ENCODE data around the gene ATP8B1.
"Not testable (repeated sequence)": the region's sequence is repeated elsewhere in the genome, so short reads cannot be mapped to it uniquely, and the experiment has no call there.

The ATP8B1 gene

DNA sequence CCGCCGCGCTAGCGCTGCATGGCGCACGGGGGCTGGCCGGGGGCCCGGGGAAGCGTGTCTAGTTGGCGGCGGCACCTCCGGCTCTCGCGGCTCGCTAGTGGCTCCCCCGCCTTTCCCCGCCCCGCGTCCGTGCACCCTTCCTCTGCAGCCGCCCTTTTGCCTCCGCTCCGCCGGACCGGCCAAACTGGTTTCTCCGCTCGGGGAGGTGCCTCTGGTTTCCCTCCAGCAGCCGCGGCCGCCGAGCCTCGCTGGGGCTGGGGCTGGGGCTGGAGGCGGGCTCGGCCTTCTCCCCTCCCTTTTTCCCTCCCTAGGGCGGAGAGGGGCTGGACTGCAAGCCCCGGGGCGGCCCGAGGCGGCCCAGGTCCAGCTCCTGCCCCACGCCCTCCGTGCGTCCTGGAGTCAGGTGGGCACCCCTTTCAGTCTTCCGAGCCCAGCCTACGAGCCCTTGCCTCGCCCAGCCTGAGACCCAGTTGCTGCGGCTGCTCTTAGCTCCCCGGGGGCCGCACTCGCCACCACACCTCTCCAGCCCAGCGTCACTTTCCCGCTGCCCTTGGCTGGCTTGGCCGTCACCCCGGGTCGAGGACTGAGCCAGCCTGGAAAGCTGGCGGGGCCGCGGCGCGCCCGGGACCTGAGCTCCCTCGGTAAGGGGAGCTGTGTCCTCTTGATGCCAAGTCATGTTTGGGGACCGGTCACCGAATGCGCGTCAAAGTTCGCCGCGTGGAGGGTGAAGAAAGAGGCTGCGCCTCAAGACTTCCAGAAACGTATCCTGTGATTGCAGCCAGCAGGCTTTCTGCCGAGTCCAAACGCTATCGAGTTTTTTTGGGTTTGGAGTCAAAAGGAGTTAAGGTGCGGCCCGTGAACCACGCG, at the start of gene ATP8B1:
TSS of gene ATP8B1 (minus strand) at position 213 of the 867 bp plus-strand sequence. CDS start 71,508 bp downstream, outside the sequence.
- peak; percentile 80 for TF ChIP-seq POLR2A (IDR thresholded peaks at IDR 0.05; ENCODE audit: low read depth, low read length)
- FAIRE-seq (no peak), DNase-seq (ENCODE audit: insufficient read length, low spot score) (no peak)

DNA sequence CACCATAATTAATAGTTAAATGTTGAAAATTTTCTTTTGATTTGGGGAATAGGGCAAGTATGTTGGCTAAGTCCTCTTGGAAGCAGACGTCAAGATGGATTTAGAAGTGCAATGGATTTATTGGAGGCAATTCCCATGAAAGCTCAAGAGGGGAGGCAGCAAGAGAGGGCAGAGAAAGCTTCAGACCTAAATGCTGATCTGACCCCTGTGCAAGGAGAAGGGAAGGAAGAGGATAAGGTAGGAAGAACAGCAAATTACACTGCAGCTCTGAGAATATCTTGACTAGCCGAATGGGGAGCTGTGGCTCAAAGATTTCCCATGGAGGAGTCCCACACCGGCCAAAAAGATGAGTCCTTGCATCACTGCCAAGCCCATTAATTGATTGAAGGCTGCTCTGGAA, 46.9 kb upstream of the ATP8B1 start:
- TF ChIP-seq POLR2A (IDR thresholded peaks at IDR 0.05; ENCODE audit: low read depth, low read length): no peak
- DNase-seq (ENCODE audit: insufficient read length, low spot score) (no peak), FAIRE-seq (no peak)

DNA sequence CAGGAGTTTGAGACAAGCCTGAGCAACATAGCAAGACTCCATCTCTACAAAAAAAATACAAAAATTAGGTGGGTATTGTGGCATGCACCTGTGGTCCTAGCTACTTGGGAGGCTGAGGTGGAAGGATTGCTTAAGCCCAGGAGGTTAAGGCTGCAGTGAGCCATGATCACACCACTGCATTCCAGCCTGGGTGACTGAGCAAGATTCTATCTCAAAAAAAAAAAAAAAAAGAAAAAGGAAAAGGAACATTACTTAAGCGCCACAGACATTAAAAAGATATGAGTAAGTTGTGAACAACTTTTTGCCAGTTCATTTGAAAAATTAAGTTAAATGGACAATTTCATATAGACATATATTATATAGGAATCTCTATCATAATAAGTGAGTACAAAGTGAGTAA, 45.3 kb upstream of the ATP8B1 start:
- FAIRE-seq; DNase-seq (ENCODE audit: insufficient read length, low spot score): not testable (repeated sequence)

GRCh38 chr18:57847431-57847830, 44.3 kb upstream of the ATP8B1 start:
- DNase-seq (ENCODE audit: insufficient read length, low spot score); FAIRE-seq: not testable (repeated sequence)

- TF ChIP-seq POLR2A (IDR thresholded peaks at IDR 0.05; ENCODE audit: low read depth, low read length): no peak
- DNase-seq (ENCODE audit: insufficient read length, low spot score): peak; percentile 45
- peak; percentile 53 for FAIRE-seq
Measured at GRCh38 chr18:57846258-57846657, 43.1 kb upstream of the ATP8B1 start.

DNA sequence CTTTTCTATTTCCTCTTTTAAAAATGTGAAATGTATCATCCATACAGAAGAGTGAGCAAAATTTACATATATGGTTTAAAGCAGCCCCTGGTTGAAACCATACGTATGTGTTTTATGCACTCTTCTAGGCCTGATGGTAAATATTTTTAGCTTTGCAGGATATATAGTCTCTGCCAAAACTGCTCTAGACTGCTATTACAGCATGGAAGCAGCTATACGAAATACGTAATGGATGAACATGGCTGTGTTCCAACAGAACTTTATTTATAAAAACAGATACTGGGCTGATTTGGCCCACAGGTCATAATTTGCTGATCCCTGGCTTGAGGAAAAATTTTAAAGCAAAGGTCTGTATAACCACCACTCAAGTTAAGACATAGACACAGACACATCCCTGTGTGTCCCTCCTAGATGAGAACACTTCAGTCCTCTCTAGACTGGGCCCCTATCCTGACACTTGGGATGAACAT, 42.5 kb upstream of the ATP8B1 start:
- FAIRE-seq: no peak
- DNase-seq (ENCODE audit: insufficient read length, low spot score): no peak
- no peak for TF ChIP-seq POLR2A (IDR thresholded peaks at IDR 0.05; ENCODE audit: low read depth, low read length)

DNA sequence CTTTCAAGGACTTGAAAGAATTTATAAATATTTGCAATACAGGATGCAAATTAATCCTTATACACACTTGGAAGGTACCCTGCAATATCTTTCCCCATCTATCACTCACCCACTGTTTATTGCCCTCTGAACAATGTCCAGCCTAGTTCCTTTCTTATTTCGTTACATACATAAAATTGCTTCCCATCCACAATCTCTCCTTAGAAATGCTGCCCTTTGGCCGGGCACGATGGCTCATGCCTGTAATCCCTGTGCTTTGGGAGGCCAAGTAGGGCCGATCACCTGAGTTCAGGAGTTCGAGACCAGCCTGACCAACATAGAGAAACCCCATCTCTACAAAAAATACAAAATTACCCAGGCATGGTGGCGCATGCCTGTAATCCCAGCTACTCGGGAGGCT, 41.2 kb upstream of the ATP8B1 start:
- DNase-seq (ENCODE audit: insufficient read length, low spot score) (no peak), FAIRE-seq (no peak)
- no peak for TF ChIP-seq POLR2A (IDR thresholded peaks at IDR 0.05; ENCODE audit: low read depth, low read length)

DNA sequence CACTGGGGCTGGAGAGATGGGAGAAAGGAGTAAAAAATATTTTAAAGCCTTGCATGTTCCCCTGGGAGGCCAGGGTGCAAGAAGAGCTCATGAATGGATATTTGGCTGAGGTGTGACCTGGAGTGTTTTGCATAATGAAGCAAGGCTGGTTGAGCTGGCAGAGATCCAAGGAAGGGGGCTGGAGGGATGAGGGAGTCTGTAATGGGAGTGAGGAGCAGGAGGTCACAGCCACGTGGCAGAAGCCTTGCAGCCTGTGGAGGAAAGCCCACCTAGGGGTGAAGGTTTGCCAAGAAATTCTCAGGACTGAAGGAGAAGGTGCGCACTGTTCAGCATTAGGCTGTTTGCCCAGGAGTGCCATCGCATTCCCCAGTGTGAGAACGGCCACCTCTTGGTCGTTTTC, 40.3 kb upstream of the ATP8B1 start:
- no peak for TF ChIP-seq POLR2A (IDR thresholded peaks at IDR 0.05; ENCODE audit: low read depth, low read length)
- DNase-seq (ENCODE audit: insufficient read length, low spot score): no peak
- no peak for FAIRE-seq

DNA sequence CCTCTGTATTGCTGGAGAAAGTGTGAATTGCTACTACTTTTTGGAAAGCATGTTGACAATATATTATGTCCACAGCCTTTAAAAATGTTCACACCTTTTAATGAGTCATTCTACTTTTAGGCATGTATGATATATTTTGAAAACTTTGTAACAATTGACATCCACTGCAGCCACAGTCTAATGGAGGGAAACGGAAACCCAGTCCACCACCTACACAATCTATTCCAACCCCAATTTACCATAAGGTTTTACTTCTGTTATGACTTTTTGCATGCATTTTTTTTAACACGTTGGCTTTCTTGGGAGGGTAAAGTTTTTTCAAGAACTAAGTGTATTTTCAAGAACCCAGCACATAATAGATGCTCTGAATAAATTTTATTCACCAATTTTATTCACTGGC, 38.5 kb upstream of the ATP8B1 start:
- no peak for FAIRE-seq
- no peak for DNase-seq (ENCODE audit: insufficient read length, low spot score)
- TF ChIP-seq POLR2A (IDR thresholded peaks at IDR 0.05; ENCODE audit: low read depth, low read length): no peak

DNA sequence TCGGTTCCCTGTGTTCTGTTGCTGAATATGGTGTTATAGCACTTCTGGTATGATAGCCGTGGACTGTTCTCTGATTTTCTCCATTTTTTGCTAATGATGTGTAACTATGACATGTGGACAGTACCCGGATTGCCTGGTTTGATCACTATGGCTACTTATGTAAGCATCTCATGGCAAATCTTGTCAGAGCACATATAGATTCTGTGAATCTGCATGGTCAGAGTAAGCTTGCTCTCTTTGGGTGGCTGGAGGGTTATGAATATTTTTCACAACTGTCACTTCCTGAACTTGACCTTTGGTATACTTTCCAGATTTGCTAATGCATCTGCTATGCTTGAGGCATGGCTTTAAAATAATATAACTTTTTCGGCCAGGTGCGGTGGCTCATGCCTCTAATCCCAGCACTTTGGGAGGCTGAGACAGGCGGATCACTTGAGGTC, 36.8 kb upstream of the ATP8B1 start:
- FAIRE-seq (no peak), DNase-seq (ENCODE audit: insufficient read length, low spot score) (no peak)
- TF ChIP-seq POLR2A (IDR thresholded peaks at IDR 0.05; ENCODE audit: low read depth, low read length): no peak

DNA sequence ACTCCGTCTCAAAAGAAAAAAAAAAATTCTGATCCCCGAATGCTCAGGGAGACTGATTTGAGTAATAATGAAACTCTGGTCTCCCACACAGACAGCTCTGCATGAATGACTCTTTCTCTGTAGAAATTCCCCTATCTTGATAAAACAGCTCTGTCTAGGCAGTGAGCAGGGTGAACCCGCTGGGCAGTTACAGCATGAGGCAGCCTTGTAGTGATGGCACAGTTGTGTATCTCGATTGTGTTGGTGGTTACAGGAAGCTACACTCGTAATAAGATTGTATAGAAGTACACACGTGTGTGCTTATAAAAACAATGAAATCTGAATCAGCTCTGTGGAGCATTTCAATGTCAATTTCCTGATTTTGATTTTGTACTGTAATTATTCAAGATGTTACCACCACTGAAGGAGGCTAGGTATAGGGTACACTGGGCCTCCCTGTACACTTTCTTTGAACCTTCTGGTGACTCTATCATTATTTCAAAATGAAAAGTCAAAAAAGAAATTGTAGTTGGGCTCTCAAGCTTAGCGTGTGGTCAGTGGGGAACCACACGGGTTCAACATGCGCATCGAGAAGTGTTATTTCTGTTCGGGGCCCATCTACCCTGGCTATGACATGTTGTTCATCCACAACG, 34.9 kb upstream of the ATP8B1 start:
- no peak for FAIRE-seq
- no peak for TF ChIP-seq POLR2A (IDR thresholded peaks at IDR 0.05; ENCODE audit: low read depth, low read length)
- DNase-seq (ENCODE audit: insufficient read length, low spot score): no peak

DNA sequence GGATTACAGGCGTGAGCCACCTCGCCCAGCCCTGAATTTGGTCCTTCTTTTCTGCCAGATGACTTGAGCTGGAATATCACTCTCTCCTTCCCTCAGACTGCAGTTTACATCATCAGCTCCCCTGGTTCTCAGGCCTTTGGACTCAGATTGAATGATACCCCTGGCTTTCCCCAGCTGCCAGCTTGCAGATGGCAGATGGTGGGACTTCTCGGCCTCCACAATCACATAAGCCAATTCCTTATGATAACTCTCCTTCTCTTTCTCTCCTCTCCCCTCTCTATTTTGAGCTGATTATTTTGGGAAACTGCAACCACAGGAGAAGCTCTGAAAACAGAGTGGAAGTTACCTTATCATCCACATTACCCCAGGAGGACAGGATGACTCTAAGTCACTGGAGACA, 33.4 kb upstream of the ATP8B1 start:
- TF ChIP-seq POLR2A (IDR thresholded peaks at IDR 0.05; ENCODE audit: low read depth, low read length): no peak
- FAIRE-seq (no peak), DNase-seq (ENCODE audit: insufficient read length, low spot score) (no peak)

DNA sequence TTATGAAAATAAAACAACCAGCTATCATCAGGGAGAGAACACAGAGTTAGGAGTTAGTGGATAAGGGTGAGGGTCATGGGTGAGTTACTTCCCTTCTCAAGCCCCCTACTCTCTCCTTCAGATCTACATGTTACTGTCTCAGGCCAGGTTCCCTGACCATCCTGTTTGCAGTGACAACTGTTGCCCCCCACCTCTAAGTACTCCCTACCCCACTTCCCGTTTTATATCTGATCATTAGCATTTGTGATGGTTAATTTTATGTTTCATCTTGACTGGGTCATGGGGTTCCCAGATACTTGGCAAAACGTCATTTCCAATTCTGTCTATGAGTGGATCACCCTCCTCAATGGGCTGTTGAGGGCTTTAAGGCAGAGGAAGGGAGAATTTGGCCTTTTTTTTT, 32.8 kb upstream of the ATP8B1 start:
- no peak for DNase-seq (ENCODE audit: insufficient read length, low spot score)
- no peak for FAIRE-seq
- no peak for TF ChIP-seq POLR2A (IDR thresholded peaks at IDR 0.05; ENCODE audit: low read depth, low read length)

- FAIRE-seq (no peak), DNase-seq (ENCODE audit: insufficient read length, low spot score) (no peak)
- TF ChIP-seq POLR2A (IDR thresholded peaks at IDR 0.05; ENCODE audit: low read depth, low read length): no peak
Measured at GRCh38 chr18:57834616-57835015, 31.5 kb upstream of the ATP8B1 start.
